ENCODE measurements around the gene CHRNA5.
"Not testable (repeated sequence)": the region's sequence is repeated elsewhere in the genome, so short reads cannot be mapped to it uniquely, and the experiment has no call there.

The CHRNA5 gene

DNA sequence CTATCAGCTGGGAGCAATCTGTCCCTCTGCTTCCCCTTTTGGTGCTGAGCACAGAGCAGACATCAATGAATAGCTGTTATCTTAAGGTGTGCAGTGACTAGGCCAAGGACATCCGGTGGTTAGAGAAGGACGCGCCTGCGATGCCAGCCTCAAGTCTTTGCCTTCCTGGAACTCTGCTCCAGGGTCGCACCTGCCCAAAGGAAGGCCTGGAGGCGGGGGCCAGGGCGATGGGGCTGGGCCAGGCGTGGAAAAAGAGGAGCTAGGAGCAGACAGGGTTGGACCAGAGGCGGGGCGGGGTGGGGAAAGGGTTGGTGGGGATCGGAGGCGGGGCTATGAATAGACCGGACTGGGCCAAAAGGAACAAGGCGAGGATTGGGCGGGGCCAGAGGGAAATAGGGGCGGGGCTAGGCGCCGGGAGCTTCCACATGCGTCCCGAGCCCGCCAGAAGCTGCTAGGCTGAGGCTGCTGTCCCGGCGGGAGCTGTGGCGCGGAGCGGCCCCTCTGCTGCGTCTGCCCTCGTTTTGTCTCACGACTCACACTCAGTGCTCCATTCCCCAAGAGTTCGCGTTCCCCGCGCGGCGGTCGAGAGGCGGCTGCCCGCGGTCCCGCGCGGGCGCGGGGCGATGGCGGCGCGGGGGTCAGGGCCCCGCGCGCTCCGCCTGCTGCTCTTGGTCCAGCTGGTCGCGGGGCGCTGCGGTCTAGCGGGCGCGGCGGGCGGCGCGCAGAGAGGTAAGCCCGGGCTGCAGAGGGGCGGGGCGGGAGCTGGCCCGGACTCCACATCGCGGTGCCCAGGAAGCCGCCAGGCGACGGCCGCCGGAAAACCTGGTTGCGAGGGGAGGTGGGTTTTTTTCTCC is at the start of gene CHRNA5:
Gene CHRNA5 (plus strand): TSS at position 424 of the 854 bp plus-strand sequence. CDS start 200 bp downstream, at position 624.
- ChIA-PET CTCF (interaction anchor here (1.2 to 2.2 kb wide), 7 partner anchors 10 to 145 kb away, joined by 3 to 13 read pairs (median 4); no protein-coding TSS in a partner anchor), POLR2A (interaction anchor here (0.6 to 1.7 kb wide), 3 partner anchors 19 to 74 kb away, joined by 3 to 4 read pairs (median 4); partner anchors contain the start of gene PSMA4)
- DNase-seq (ENCODE audit: low read depth, low spot score): no peak
- TF ChIP-seq, protein P1, sequence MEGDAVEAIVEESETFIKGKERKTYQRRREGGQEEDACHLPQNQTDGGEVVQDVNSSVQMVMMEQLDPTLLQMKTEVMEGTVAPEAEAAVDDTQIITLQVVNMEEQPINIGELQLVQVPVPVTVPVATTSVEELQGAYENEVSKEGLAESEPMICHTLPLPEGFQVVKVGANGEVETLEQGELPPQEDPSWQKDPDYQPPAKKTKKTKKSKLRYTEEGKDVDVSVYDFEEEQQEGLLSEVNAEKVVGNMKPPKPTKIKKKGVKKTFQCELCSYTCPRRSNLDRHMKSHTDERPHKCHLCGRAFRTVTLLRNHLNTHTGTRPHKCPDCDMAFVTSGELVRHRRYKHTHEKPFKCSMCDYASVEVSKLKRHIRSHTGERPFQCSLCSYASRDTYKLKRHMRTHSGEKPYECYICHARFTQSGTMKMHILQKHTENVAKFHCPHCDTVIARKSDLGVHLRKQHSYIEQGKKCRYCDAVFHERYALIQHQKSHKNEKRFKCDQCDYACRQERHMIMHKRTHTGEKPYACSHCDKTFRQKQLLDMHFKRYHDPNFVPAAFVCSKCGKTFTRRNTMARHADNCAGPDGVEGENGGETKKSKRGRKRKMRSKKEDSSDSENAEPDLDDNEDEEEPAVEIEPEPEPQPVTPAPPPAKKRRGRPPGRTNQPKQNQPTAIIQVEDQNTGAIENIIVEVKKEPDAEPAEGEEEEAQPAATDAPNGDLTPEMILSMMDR (IDR thresholded peaks at IDR 0.05; ENCODE audit: insufficient read depth, low read length, missing control alignments): no peak
- peak within 1 kb of the TSS; percentile 77 for H3K4me3 ChIP-seq (ENCODE audit: low read depth, low read length)

DNA sequence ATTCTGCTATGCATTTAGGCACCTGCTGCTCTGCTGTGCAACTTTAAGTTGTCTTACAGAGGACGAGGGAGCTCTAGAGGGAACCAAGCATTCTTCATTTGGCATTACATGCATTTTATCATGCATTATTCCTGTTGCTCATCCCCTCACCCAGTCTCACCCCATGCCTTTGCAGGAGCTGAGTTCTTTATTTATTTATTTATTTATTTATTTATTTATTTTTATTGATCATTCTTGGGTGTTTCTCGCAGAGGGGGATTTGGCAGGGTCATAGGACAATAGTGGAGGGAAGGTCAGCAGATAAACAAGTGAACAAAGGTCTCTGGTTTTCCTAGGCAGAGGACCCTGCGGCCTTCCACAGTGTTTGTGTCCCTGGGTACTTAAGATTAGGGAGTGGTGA is 45.3 kb upstream of the CHRNA5 start:
- CTCF ChIA-PET; DNase-seq (ENCODE audit: low read depth, low spot score); POLR2A ChIA-PET; H3K4me3 ChIP-seq (ENCODE audit: low read depth, low read length): not testable (repeated sequence)

DNA sequence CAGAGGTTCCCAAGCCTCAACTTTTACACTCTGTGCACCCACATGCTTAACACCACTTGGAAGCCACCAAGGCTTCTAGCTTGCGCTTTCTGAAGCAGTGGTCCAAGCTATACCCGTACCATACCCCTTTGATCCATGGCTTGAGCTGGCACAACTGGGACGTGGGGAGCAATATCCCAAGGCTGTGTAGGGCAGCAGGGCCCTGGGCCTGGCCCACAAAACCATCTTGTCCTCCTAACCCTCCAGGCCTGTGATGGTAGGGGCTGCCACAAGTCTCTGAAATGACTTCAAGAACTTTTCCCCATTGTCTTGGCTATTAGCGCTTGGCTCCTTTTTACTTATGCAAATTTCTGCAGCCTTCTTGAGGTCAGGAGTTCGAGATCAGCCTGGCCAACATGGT is 41.1 kb upstream of the CHRNA5 start:
- no peak overlapping the region for H3K4me3 ChIP-seq (ENCODE audit: low read depth, low read length)
- CTCF ChIA-PET: no interaction called here
- DNase-seq (ENCODE audit: low read depth, low spot score): no peak
- POLR2A ChIA-PET: no interaction called here
- TF ChIP-seq, protein P1 (IDR thresholded peaks at IDR 0.05; ENCODE audit: insufficient read depth, low read length, missing control alignments): no peak

DNA sequence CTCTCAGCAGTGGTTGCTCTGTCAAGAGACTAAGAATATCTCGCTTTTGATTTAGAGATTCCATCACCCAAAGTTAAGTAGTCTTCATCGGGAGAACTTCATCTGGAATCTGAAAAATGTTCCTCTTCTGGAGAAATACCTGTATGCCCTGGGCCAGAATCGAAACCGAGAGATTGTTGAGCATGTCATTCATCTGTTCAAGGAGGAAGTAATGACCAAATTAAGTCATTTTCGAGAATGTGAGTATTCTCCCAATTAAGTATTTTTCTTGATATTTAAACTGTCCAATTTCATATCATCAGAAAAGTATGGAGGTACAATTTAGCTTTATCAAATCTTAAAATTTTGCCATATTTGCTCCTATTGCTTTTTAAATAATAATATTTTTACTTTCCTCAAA is 38.0 kb upstream of the CHRNA5 start:
- ChIA-PET POLR2A (no interaction called here), CTCF (no interaction called here)
- no peak overlapping the region for H3K4me3 ChIP-seq (ENCODE audit: low read depth, low read length)
- TF ChIP-seq, protein P1 (IDR thresholded peaks at IDR 0.05; ENCODE audit: insufficient read depth, low read length, missing control alignments): no peak
- DNase-seq (ENCODE audit: low read depth, low spot score): no peak

DNA sequence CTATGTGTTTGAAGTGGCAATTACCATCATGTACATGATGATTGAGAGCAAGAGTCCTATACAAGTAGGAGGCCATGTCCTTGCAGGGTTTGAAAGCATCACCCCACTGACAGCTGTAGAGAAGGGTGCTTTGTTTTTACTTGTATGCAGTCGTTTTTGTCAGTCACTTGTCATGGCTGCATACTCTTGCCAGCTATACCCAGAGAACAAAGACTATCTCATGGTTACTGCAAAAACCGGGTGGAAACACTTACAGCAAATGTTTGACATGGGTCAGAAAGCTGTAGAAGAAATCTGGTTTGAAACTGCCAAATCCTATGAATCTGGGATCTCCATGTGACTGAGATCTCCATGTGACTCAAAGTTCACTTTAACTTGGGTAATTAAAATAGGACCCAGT is 32.0 kb upstream of the CHRNA5 start:
- POLR2A ChIA-PET: no interaction called here
- TF ChIP-seq, protein P1 (IDR thresholded peaks at IDR 0.05; ENCODE audit: insufficient read depth, low read length, missing control alignments): no peak
- CTCF ChIA-PET: no interaction called here

DNA sequence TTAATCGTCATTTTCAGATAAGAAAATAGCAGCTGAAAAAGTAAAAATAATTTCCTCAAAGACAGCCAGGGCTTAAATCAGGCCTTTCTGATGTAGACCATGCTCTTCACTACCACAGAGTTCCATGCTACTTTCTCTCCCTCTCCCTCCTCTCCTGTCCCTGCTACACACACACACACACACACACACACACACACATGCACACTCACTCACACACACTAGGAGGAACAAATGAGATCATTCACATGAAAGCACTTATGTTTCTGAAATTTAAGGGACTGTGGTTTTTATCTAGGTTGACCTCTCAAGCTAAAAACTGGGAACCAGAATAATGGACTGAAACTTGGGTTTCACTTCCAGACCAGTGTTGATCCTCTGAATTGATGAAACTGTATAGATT is 29.2 kb upstream of the CHRNA5 start:
- CTCF ChIA-PET: no interaction called here
- DNase-seq (ENCODE audit: low read depth, low spot score): no peak
- TF ChIP-seq, protein P1 (IDR thresholded peaks at IDR 0.05; ENCODE audit: insufficient read depth, low read length, missing control alignments): no peak
- POLR2A ChIA-PET: no interaction called here
- H3K4me3 ChIP-seq (ENCODE audit: low read depth, low read length): no peak overlapping the region

More for the DNA sequence above, 32.0 kb upstream of the CHRNA5 start:
- DNase-seq (ENCODE audit: low read depth, low spot score): no peak
- no peak overlapping the region for H3K4me3 ChIP-seq (ENCODE audit: low read depth, low read length)
